HG02571 (cell line): ENCODE results near the gene HOXB4.

ENCODE experiments used
- ATAC-seq: cut with Tn5 transposase; IDR thresholded peaks from one replicate; pipeline ENCODE4 v1.9.1; 2021; ENCODE audit warnings: mild to moderate bottlenecking, moderate library complexity; ENCODE audit not compliant: unreplicated experiment

Gene HOXB4

DNA sequence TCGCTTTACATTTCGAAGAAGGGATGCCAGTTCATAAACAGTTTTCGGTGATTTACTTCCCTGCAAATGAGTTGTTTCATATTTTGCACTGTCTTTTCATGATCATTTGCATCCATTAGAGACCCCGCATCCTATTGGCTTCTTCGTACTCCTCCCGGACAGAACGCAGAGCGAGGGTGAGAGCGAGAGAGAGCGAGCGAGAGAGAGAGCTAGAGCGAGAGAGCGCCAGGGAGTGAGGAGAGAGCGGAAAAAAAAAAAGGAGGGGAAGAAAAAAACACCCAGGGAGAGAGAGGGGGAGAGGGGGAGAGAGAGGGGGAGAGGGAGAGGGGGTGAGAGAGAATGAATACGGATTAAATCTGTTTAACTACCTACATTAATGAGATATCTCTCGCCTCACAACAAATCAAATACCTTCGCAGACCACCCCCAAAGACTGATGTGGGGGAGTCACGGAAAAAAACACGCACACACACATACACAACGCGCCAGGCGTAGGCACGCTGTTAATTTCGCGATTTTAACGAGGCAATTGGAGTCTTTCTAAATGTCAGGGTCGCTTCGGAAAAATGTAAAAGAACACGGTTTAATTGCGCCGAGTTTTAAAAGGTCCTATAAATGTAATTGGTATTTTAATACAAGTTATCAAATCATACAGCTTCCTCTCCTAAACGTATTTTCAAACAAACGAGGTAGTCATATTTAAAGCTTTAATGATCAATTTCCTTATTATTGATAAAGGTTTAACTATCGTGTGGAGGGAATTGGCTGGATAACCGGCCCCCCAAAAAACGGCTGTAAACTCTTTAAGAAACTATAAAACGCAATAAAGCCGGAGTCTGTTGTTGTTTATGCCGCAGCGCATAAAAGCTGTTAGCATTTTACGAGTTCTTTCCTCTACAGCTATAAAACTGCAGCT is 37.2 kb upstream of the HOXB4 start, which contains the start of gene HOXB8:
Gene HOXB8, minus strand, starts transcription at position 246 of the 916 bp plus-strand sequence. CDS start 588 bp downstream, outside the sequence.
- ATAC-seq = no peak

DNA sequence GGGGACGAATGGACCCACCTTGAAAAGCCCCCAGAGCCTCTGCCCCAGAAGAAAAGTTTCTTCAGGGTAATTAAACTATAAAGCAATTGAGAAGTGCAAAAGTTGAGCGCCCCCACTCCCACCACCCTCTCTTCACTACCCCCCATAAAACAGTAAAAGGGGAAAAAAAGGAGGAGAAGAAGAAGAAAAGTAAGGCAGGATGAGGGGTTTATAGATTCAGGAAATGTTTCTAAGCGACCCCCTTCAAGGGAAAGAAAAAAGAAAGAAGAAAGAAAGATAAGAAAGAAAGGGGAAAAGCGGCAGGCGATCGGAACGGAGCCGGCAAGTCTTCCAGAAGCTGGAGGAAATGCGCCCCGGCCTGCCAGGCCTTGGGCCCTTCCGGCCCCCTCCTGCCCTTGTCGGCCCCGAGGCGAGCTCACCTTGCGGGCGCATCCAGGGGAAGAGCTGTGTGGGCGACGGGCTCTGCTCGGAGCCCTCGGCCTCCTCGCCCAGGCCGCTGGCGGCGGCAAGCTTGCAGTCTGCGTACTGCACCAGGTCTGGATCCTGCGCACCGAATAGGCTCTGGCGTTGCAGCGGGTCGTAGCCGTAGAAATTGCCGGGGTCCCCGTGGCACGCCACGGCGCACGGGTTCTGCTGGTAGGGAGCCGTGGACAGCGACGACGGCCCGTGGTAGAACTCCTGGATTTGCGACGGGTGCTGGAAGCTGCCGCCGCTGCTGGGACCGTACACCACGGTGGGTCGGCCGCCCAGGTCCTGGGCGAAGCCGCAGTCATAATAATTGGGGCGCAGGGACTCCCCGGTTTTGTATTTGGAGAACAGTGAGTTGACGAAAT is 35.9 kb upstream of the HOXB4 start:
- no peak for ATAC-seq

DNA sequence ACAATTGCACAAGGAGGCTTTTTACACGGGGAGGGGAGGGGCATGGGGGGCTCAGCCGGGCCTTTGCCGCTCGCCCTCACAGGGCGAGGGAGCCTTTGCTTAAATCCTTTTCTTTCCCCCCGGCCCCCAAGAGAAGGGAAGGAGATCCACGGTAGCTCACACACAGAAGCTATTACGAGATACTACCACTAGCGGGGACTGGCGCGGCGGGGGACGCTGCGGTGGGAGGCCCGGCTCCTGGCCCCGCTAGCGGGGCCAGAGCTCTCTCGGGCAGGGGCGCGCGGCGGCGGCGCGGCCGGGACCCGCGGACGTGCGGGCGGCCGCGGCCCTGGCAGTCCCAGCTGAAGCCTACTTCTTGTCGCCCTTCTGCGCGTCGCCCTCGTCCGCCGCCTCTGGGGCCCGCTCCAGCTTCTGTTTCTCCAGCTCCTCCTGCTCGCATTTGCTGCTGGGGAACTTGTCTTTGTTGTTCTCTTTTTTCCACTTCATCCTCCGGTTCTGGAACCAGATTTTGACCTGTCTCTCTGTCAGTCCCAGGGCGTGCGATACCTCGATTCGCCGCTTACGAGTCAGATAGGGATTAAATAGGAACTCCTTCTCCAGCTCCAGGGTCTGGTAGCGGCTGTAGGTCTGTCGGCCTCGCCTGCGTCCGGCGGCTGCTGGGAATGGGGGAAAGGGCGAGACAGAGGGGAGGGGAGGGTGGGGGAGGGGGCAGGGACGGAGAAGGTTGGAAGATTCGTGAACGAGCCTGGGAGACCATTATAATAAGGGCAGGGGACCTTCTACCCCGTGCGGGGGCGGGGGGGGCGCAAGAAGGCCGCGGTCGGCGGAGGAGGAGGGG is 34.9 kb upstream of the HOXB4 start:
- no peak for ATAC-seq

DNA sequence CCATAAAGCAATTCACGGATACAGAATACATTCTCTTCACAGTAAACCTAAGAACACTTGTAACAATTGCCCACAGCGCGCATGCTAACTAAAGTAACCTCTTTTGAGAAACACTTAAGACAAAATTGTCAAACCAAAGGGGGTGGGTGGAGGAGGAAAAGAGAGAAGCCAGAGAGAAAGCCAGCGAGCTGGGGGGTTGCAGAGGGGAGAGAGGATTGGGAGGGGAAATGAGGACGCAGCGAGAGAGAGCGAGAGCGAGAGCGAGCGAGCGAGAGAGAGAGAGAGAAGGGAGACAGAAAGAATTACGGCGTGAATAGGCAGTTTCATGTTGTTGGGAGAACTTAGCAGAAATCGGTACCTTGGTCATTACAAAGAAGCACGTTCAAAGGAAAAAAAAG is 34.3 kb upstream of the HOXB4 start:
- ATAC-seq = no peak

DNA sequence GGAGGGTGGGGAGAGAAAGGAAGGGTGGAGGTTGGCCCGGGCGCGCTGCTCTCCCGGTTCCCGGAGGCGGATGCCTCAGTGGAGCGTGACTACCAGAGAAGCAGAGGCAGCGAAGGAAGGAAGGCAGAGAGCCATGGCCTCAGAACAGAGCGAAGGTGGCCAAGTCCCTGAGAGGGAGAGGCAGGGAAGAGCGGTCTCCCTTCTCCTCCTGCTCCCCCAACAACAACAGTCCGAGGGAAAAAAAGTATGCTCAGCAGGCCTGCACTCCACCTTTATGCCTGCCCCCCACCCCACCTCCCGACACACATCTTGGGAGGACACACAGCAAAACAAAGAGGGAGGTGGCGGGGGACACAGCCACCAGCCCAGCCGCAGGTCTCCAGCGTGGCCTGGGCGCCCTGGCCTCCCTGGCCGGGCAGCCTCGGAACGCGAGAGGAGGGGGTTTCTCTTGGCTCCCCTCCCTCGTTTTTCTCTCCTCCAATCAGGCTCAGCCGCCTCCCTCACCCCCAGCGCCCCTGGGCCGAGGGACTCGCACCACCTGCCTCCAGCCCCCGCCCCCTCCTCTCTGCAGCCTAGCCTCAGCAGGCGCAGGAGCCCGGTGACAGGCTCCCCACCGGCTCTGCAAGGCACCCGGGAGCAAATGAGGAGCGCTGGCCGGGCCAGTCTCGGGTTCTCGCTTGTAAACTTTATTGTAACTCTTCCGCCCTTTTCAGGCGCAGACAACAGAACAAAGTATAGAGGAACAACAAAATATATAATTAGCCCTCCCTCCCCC is 33.7 kb upstream of the HOXB4 start:
- no peak for ATAC-seq

DNA sequence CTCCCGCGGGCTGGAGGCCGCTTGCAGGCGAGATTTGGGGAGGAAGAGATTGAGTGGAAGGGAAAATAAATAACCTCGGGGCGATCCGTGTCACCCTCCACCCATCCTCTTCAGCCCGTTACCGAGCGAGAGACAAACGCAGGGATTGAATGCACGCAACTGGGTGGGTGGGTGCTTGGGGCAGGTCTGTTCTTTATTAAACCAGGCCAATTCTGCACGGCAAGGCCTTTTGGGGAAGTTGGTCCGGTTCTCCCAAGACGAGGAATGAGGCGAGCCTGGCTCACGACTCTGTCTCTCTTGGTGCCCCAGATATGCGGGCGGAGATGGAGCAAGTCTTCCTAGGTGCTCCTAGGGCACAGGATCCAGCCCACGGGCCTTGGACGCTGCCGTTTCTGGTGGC is 33.1 kb upstream of the HOXB4 start:
- no peak for ATAC-seq

DNA sequence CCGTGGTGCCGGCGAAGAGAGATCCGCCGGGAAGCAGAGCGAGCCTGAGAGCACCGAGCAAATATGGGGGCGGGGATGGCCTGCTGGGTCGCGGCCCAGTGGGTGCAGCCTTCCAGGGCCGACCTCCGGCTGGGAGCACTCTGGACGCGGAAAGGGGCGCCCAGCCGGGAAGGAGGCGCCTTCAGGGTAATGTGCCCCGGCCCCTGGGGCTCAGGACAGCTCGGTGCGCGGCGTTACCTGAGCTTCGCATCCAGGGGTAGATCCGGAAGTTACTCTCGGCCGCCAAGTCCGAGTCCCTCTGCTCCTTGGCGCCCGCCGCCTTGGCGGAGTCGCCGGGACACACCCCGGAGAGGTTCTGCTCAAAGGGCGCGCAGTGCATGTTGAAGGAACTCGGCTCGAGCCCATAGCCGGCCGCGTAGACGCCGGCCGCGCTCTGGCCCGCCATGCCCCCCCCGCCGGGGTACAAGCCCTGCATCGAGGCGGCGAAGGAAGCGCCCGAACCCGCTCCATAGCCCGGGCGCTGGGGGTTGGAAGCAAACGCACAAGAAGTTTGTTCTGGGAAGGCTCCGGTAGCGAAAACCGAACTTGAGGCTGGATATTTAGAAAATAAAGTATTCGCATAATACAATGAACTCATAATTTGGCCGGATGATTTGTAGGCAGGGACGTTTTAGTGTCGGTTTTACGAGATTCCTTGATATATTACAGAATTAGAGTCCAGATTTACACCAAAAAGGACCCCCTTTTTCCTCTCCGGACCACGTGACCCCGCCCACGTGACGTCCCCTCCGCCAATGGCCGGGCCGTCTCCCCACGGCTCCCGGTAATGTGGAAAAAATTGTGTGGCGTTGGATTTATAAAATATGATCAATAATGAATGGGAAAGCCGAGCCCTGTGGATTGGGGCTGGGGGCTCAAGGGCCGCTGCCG is 32.4 kb upstream of the HOXB4 start, which contains the start of gene HOXB7:
Gene HOXB7, minus strand, starts transcription at position 736 of the 930 bp plus-strand sequence. Its CDS starts 99 bp downstream, at position 637.
- no peak for ATAC-seq

DNA sequence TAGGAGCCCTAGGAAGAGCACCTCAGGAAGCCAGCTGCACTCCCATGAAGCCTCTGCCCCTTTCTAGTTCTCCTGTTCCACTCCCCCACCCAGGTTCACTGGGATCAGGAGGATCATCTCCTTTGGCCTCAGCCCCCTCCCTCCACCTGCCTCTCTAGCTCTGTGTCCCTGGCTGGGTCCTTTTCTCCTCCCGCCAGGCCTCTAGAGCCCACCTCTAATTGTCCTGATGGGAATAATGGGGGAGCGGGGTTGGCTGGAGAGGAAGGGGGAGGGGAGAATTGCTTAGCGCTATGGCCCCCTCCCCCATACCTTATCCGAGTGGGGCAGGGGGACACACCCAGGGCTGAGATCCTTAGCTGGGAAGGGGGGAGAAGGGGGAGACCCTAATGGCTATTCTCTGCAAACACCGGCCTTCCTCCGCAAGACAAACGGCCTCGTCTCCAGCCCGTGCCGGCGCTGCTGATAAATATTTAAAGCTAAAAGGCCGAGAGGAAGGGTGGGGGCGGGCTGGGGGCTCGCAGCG is 31.7 kb upstream of the HOXB4 start:
- ATAC-seq = no peak

DNA sequence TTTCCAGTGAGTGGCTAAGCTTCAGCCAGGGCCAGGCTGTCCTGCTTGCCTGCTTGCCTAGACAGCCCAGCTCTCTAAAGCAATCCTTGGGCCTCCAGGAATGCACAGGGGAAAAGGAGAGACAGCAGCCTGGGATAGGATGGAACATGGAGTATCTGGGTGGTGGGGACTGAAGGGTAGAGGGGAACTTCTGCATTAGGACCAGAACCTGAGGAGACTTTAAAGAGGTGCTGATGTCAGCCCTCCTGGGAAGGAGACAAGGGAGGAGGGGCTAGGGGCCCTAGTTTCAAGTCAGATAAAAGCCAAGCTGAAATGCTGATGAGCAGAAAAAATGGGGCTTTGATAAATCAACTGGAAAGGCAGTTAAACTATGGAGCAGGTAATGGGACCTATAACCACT is 30.9 kb upstream of the HOXB4 start:
- ATAC-seq = no peak

DNA sequence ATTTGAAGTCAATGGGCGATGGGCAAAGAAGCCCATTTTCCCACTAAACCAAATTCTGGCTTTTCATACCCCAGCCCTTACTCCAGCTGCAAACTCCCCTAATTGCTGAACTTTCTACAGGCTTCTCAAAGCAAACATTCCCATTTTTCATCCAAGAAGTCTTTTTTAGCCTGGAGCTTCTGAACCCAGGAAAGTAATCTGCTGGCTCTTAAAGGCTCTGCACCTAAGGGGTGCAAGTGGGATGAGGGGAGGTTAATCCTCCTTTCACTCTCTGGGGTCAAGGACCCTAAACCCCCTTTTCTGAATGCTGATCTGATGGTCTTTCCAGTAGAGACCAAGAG is 30.3 kb upstream of the HOXB4 start:
- no peak for ATAC-seq

DNA sequence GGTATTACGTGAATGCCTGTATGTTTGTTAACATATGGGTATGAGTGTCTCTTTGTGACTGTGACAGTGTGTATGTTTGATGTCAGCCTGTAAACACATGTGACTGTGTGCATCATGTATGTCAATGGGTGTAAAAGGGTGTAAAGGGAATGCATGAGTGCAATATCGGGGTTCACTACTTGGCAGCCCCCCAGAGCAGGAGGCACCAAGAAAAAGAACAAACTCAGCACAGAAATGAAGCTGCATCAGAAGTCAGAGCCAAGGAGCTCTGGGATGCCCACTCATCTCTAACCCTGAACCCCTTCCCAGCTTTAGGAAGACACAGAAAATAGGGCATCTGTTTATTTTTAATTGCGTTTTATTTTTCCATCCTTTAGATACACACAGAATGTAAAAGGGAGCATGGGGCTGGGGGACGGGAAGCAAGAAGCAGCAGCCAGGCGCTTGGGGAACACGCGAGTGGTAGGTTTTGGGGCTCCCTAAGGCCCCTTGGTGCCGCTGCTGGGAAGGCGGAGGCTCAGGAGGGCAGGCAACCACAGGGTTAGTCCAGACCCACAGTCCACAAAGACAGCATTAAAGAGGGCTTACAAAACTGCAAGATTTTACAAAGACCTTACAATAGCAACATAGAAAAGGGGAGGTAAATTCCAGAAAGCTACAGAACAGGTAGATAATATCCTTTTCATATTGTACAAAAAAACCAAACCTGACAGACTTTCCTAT is 28.9 kb upstream of the HOXB4 start:
- no peak for ATAC-seq

DNA sequence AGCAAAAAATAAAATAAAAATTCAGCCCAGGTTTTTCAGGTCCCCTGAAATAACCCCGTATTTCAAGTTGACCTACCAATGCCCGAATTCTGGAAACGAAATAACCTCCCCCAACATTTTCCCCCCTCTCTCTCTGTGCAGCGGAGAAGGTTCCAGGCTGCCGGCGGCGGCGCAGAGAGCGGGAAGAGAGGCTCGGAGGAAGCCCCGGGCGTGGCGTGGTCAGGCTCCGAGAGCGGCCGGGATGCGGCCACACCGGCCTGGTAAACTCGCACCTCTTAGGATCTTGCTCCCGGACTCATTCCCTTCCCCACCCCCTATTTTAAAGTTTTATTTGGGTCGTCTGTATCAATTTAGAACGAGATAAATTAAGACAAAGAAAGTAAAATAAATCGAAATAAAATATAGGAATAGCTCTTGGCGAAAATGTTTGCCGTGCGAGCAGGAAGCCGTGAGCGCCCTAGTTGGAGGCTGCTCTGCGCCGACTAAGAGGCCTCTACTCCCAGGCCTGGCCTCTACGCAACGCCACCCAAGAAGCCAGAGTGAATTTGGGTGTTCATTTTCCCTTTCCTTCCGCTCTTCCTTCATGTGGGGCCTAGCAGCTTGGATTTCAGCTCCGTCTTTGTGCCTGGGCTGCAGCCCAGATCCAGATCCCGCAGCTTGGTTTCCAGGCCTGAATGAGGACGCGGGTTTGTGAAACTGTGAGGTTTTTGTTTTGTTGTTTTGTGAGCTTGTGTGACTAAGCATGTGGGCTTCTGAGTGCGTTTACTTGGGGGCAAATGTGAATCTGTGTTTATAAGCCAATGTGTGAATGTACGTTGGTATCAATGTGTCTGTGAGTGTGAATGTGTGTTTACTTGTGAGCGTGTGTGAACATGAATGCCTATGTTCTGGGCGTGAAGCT is 28.1 kb upstream of the HOXB4 start:
- ATAC-seq = no peak

DNA sequence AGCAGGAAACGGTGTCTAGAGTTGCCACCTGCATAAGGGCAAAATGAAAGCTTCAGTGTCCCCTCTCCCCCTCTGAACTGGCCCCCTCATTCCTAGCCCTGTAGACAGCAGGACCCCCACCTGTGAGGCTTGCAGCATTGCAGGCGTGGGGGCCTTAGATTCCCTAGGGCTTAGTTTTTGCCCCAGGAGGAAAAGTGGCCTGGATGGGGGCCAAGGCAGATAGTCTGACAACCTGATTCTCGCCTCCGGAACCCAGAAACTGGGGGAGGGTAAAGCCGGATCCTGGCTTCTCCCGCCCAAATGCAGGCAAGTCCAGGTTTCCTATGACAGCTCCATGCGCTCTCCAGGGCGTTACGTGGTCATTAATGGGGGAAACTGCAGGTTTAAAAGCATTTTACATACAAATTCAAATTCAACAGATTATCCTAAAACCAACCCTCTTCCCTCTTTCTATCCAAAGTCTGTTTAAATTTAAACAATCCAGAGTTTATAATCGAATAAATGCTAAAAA is 27.3 kb upstream of the HOXB4 start:
- no peak for ATAC-seq

DNA sequence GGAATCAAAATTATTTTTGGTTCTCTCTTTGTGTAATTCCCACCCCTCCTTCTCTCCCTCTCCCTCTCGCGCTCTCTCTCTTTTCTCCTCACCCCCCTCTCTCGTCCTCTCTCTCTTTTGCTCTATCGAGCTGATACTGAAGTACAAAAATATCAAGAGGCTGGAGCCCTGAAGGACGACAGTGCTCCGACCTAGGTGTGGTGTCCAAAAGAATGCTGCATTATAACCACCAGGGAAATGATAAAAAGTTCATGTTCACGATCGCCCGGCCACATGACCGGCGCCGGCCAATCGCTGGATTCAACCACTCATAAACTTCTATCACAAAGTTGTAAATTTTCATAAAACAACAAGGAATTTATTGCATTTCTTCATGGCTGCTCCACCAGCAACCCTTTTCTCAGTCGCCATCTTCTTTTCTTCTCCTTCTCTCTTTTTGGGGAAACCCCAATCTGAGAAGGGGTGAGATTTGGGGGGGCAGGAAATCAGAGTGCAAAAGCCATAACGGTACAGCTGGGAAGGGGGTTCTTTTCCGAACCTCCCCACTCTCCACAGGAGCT is 26.7 kb upstream of the HOXB4 start, which contains the start of gene HOXB6:
Gene HOXB6, minus strand, starts transcription at position 217 of the 560 bp plus-strand sequence. CDS start 6,836 bp downstream, outside the sequence.
- no peak for ATAC-seq

DNA sequence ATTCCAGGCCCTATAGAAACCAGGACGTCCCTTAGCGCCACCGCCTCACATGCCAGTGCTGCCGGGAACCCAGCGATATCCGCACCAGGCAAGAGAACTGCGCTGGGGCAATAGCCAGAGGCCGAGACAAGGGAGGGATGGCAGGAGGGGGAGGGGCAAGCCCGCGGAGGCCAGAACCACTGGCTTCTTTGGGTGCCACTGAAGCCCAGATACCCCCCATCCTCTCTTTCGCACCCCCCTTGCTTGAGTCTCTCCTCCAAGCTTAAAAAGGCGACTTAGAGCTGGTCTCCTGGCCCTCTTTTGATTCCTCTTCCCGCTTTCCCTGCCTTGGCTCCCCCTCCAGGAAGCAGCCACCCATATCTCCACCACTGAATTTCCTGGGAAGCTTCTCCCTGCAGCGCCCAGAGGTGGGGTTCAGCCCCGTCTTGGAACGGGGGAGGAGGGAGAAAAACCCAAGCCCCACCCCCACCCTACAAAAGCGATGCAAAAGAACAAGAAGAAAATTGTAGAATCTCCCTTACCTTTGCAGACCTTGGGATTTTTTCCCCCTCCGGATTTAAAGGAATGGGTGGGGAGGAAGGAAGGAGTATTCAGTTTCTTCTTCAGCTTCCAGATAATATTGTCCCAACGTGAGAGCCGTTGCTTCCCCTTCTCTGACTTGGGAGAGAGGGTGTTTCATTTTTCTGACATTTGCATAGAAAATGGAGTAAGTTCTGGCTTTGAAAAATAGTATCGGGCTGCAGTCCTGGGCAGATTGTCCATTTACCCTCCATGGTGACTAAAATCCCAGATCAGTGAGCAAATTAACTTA is 26.0 kb upstream of the HOXB4 start:
- ATAC-seq = no peak
